NCI-H1048 (cell line): ENCODE data around the gene GINS1.

Experiments used
- DNase-seq: peaks from one replicate; lab custom pipeline; 2025; lab: John Stamatoyannopoulos, UW

The GINS1 gene

GRCh38 chr20:25477014-25477882, 69.8 kb downstream of the GINS1 start:
- no peak for DNase-seq

GRCh38 chr20:25478889-25479568, 71.6 kb downstream of the GINS1 start:
- DNase-seq: no peak

- DNase-seq: no peak
Measured at GRCh38 chr20:25479638-25480037, 72.2 kb downstream of the GINS1 start.

GRCh38 chr20:25480156-25480555, 72.7 kb downstream of the GINS1 start:
- DNase-seq: no peak

GRCh38 chr20:25480797-25481196, 73.3 kb downstream of the GINS1 start:
- DNase-seq: no peak

- no peak for DNase-seq
Measured at GRCh38 chr20:25481235-25481917, 73.9 kb downstream of the GINS1 start.

GRCh38 chr20:25481918-25482253, 74.4 kb downstream of the GINS1 start:
- DNase-seq: no peak

GRCh38 chr20:25483431-25484132, 76.1 kb downstream of the GINS1 start:
- DNase-seq: no peak

- no peak for DNase-seq
Measured at GRCh38 chr20:25484224-25484846, 76.9 kb downstream of the GINS1 start.

GRCh38 chr20:25484911-25485511, 77.5 kb downstream of the GINS1 start:
- DNase-seq: no peak

GRCh38 chr20:25485872-25486271, 78.4 kb downstream of the GINS1 start:
- no peak for DNase-seq

GRCh38 chr20:25486377-25486776, 78.9 kb downstream of the GINS1 start:
- DNase-seq: no peak

GRCh38 chr20:25487306-25487705, 79.8 kb downstream of the GINS1 start:
- DNase-seq: no peak

GRCh38 chr20:25487975-25488374, 80.5 kb downstream of the GINS1 start:
- DNase-seq: no peak

GRCh38 chr20:25489221-25489871, 81.9 kb downstream of the GINS1 start:
- no peak for DNase-seq

GRCh38 chr20:25490656-25491445, 83.4 kb downstream of the GINS1 start:
- DNase-seq: no peak

- DNase-seq: no peak
Measured at GRCh38 chr20:25491446-25492038, 84.1 kb downstream of the GINS1 start.

- no peak for DNase-seq
Measured at GRCh38 chr20:25493137-25493536, 85.7 kb downstream of the GINS1 start.

- no peak for DNase-seq
Measured at GRCh38 chr20:25493748-25494505, 86.5 kb downstream of the GINS1 start.
